ENCODE results near the gene GALK2. TPM values are rescaled to one million over a fixed set of nuclear protein-coding genes. Genes with fewer than 3 reads are reported as not detected.

GALK2 gene
- total RNA-seq, 1 donor from 2014 or later, result 21.3 TPM

GRCh38 chr15:49282366-49282765 is 112.3 kb downstream of the GALK2 start:
- Mint-ChIP-seq H3K27me3 (ENCODE audit: low read depth) (no peaks in the 10 kb centered on the region), H3K27ac (ENCODE audit: unreplicated experiment) (no peak overlapping the region), H3K9me3 (peaks cover 5% of the 10 kb centered on the region), H3K36me3 (ENCODE audit: low read depth) (peaks cover 44% of the 10 kb centered on the region), H3K4me1 (no peaks in the 10 kb centered on the region), H3K4me3 (no peak overlapping the region)
- no peak for DNase-seq (ENCODE audit: low read depth, low spot score)
- no peak for TF ChIP-seq CTCF (conservative IDR thresholded peaks at IDR 0.05)

GRCh38 chr15:49286649-49287404 is 116.8 kb downstream of the GALK2 start:
- Mint-ChIP-seq H3K9me3 (no peaks in the 10 kb centered on the region), H3K27me3 (ENCODE audit: low read depth) (no peaks in the 10 kb centered on the region), H3K27ac (ENCODE audit: unreplicated experiment) (no peak overlapping the region), H3K4me3 (no peak overlapping the region), H3K4me1 (peaks cover 10% of the 10 kb centered on the region), H3K36me3 (ENCODE audit: low read depth) (peaks cover 33% of the 10 kb centered on the region)
- TF ChIP-seq CTCF (conservative IDR thresholded peaks at IDR 0.05), result no peak
- DNase-seq (ENCODE audit: low read depth, low spot score), result no peak

- peaks cover 30% of the 10 kb centered on the region for H3K36me3 Mint-ChIP-seq (ENCODE audit: low read depth)
- peaks cover 10% of the 10 kb centered on the region for H3K4me1 Mint-ChIP-seq
- no peaks in the 10 kb centered on the region for H3K9me3 Mint-ChIP-seq
- H3K4me3 Mint-ChIP-seq, result no peak overlapping the region
- no peak for DNase-seq (ENCODE audit: low read depth, low spot score)
- no peaks in the 10 kb centered on the region for H3K27me3 Mint-ChIP-seq (ENCODE audit: low read depth)
- H3K27ac Mint-ChIP-seq (ENCODE audit: unreplicated experiment), result no peak overlapping the region
- no peak for TF ChIP-seq CTCF (conservative IDR thresholded peaks at IDR 0.05)
Observed at GRCh38 chr15:49287481-49287880, 117.4 kb downstream of the GALK2 start.

GRCh38 chr15:49288391-49288790 is 118.3 kb downstream of the GALK2 start:
- Mint-ChIP-seq H3K36me3 (ENCODE audit: low read depth) (peaks cover 30% of the 10 kb centered on the region), H3K4me1 (peaks cover 10% of the 10 kb centered on the region), H3K4me3 (no peak overlapping the region), H3K27ac (ENCODE audit: unreplicated experiment) (no peak overlapping the region), H3K9me3 (no peaks in the 10 kb centered on the region), H3K27me3 (ENCODE audit: low read depth) (no peaks in the 10 kb centered on the region)
- no peak for TF ChIP-seq CTCF (conservative IDR thresholded peaks at IDR 0.05)
- no peak for DNase-seq (ENCODE audit: low read depth, low spot score)

- Mint-ChIP-seq H3K9me3 (no peaks in the 10 kb centered on the region), H3K27me3 (ENCODE audit: low read depth) (no peaks in the 10 kb centered on the region), H3K36me3 (ENCODE audit: low read depth) (peaks cover 20% of the 10 kb centered on the region), H3K4me1 (peaks cover 10% of the 10 kb centered on the region), H3K4me3 (no peak overlapping the region), H3K27ac (ENCODE audit: unreplicated experiment) (no peak overlapping the region)
- TF ChIP-seq CTCF (conservative IDR thresholded peaks at IDR 0.05), result no peak
- no peak for DNase-seq (ENCODE audit: low read depth, low spot score)
Observed at GRCh38 chr15:49290191-49290590, 120.1 kb downstream of the GALK2 start.
